HL-60 (cell line): ENCODE data around the gene IPO5.
A peak's percentile ranks its signal among the peaks of the same experiment; 100 is the strongest.
"Not testable (repeated sequence)": the region's sequence is repeated elsewhere in the genome, so short reads cannot be mapped to it uniquely, and the experiment has no call there.

Source experiments
- DNase-seq, 2 experiments: peaks; one replicate each; pipeline ENCODE4 v3.0.0-alpha.2; 2010 to 2020; ENCODE audit warnings: low read depth in 1 of 2, low spot score in 1 of 2
- H3K27ac ChIP-seq: fragments of 250-450 bp; sonication (Bioruptor Pico); replicated peaks from 2 replicates; pipeline ENCODE4 v1.5.1; 2020; ENCODE audit warnings: mild to moderate bottlenecking, moderate library complexity
- H3K27me3 ChIP-seq: fragments of 250-450 bp; sonication (Bioruptor Pico); 2 replicates; pipeline ENCODE4 v1.5.1; 2021; ENCODE audit warnings: mild to moderate bottlenecking, moderate library complexity; ENCODE audit not compliant: insufficient read depth, poor library complexity, severe bottlenecking
- H3K4me3 ChIP-seq: replicated peaks from 2 replicates; pipeline ENCODE4 v1.5.1; 2011; ENCODE audit warnings: mild to moderate bottlenecking, control low read depth, low read length; ENCODE audit not compliant: insufficient read depth
- CTCF ChIP-seq: IDR thresholded peaks from one replicate; pipeline ENCODE4 v1.5.1; 2011; ENCODE audit warnings: low read length, control low read depth, inconsistent platforms; ENCODE audit not compliant: insufficient read depth
- GABPA ChIP-seq: IDR thresholded peaks from 2 replicates; pipeline ENCODE4 v1.6.1; 2012; ENCODE audit warnings: low read depth
- POLR2AphosphoS5 ChIP-seq: IDR thresholded peaks from 2 replicates; pipeline ENCODE4 v1.6.1; 2012; ENCODE audit warnings: low read depth
- REST ChIP-seq: IDR thresholded peaks from 2 replicates; pipeline ENCODE4 v1.6.1; 2012; ENCODE audit warnings: low read depth; ENCODE audit not compliant: insufficient replicate concordance
- SPI1 ChIP-seq: IDR thresholded peaks from 2 replicates; pipeline ENCODE4 v1.6.1; 2012; ENCODE audit warnings: low read depth, mild to moderate bottlenecking, borderline replicate concordance

IPO5 gene

GRCh38 chr13:97986835-97987234 is 33.4 kb downstream of the IPO5 start:
- no peak overlapping the region for H3K4me3 ChIP-seq
- TF ChIP-seq SPI1, result peak; percentile 65
- no peak for TF ChIP-seq GABPA
- H3K27me3 ChIP-seq, result no peaks in the 10 kb centered on the region
- peak; percentile 17 to 64 for DNase-seq
- no peak overlapping the region for H3K27ac ChIP-seq

- Histone ChIP-seq H3K4me3 (no peak overlapping the region), H3K27ac (no peak overlapping the region), H3K27me3 (no peaks in the 10 kb centered on the region)
- TF ChIP-seq CTCF (no peak), GABPA (no peak), SPI1 (no peak), REST (no peak), POLR2AphosphoS5 (no peak)
- no peak for DNase-seq
Measured at GRCh38 chr13:97999653-98000052, 46.2 kb downstream of the IPO5 start.

- DNase-seq, result no peak
- Histone ChIP-seq H3K27ac (no peak overlapping the region), H3K4me3 (no peak overlapping the region), H3K27me3 (no peaks in the 10 kb centered on the region)
- TF ChIP-seq POLR2AphosphoS5 (no peak), SPI1 (no peak)
Measured at GRCh38 chr13:98004107-98004506, 50.6 kb downstream of the IPO5 start.

- not testable (repeated sequence) for H3K27me3 ChIP-seq, DNase-seq, H3K4me3 ChIP-seq, H3K27ac ChIP-seq
Measured at GRCh38 chr13:98004997-98005396, 51.5 kb downstream of the IPO5 start.

GRCh38 chr13:98007001-98007400 is 53.5 kb downstream of the IPO5 start:
- TF ChIP-seq REST (no peak), GABPA (no peak), SPI1 (no peak), POLR2AphosphoS5 (no peak)
- Histone ChIP-seq H3K4me3 (no peak overlapping the region), H3K27ac (no peak overlapping the region), H3K27me3 (no peaks in the 10 kb centered on the region)
- DNase-seq, result no peak

GRCh38 chr13:98013241-98013640 is 59.8 kb downstream of the IPO5 start:
- no peak for TF ChIP-seq REST
- no peak for TF ChIP-seq POLR2AphosphoS5
- TF ChIP-seq CTCF, result no peak
- no peak for TF ChIP-seq SPI1
- TF ChIP-seq GABPA, result no peak
- Histone ChIP-seq H3K4me3 (no peak overlapping the region), H3K27ac (no peak overlapping the region), H3K27me3 (no peaks in the 10 kb centered on the region)
- no peak for DNase-seq
